HG03025 (cell line): ENCODE results near the gene PSG2.
"Not testable (repeated sequence)": the region's sequence is repeated elsewhere in the genome, so short reads cannot be mapped to it uniquely, and the experiment has no call there.

Experiments
- ATAC-seq: cut with Tn5 transposase; IDR thresholded peaks from one replicate; pipeline ENCODE4 v1.9.1; 2021; ENCODE audit warnings: mild to moderate bottlenecking, moderate library complexity; ENCODE audit not compliant: unreplicated experiment, low FRiP score

PSG2 gene

GRCh38 chr19:43083721-43084120 lies 1.2 kb upstream of the PSG2 start:
- not testable (repeated sequence) for ATAC-seq

- no peak for ATAC-seq
These were observed 4.2 kb downstream of the PSG2 start for GRCh38 chr19:43078311-43078710.

GRCh38 chr19:43077881-43078280 lies 4.6 kb downstream of the PSG2 start:
- not testable (repeated sequence) for ATAC-seq

GRCh38 chr19:43062418-43062817 lies 20.1 kb downstream of the PSG2 start:
- not testable (repeated sequence) for ATAC-seq

GRCh38 chr19:43061326-43061725 lies 21.2 kb downstream of the PSG2 start:
- ATAC-seq, result not testable (repeated sequence)

GRCh38 chr19:43060254-43060653 lies 22.2 kb downstream of the PSG2 start:
- ATAC-seq, result not testable (repeated sequence)

GRCh38 chr19:43059482-43059881 lies 23.0 kb downstream of the PSG2 start:
- not testable (repeated sequence) for ATAC-seq

GRCh38 chr19:43058440-43058839 lies 24.1 kb downstream of the PSG2 start:
- ATAC-seq, result not testable (repeated sequence)

GRCh38 chr19:43047966-43048365 lies 34.5 kb downstream of the PSG2 start:
- not testable (repeated sequence) for ATAC-seq

GRCh38 chr19:43046578-43046977 lies 35.9 kb downstream of the PSG2 start:
- not testable (repeated sequence) for ATAC-seq

- ATAC-seq, result not testable (repeated sequence)
These were observed 38.9 kb downstream of the PSG2 start for GRCh38 chr19:43043492-43044180.

- not testable (repeated sequence) for ATAC-seq
These were observed 50.9 kb downstream of the PSG2 start for GRCh38 chr19:43031645-43032044.

GRCh38 chr19:43028866-43029265 lies 53.6 kb downstream of the PSG2 start:
- ATAC-seq, result no peak

GRCh38 chr19:43027985-43028384 lies 54.5 kb downstream of the PSG2 start:
- ATAC-seq, result not testable (repeated sequence)

GRCh38 chr19:43027061-43027460 lies 55.4 kb downstream of the PSG2 start:
- not testable (repeated sequence) for ATAC-seq

GRCh38 chr19:43026369-43026768 lies 56.1 kb downstream of the PSG2 start, which contains the start of gene PSG11:
TSS of gene PSG11 (minus strand) at chr19:43026469. CDS start at chr19:43026372, 97 bp downstream.
- not testable (repeated sequence) for ATAC-seq

- ATAC-seq, result not testable (repeated sequence)
These were observed 60.4 kb downstream of the PSG2 start for GRCh38 chr19:43022098-43022497.

GRCh38 chr19:43021629-43022028 lies 60.9 kb downstream of the PSG2 start:
- not testable (repeated sequence) for ATAC-seq

GRCh38 chr19:43019588-43019987 lies 62.9 kb downstream of the PSG2 start:
- not testable (repeated sequence) for ATAC-seq
